ENCODE data around the gene SNX9. TPM values are rescaled to one million over a fixed set of nuclear protein-coding genes. Genes with fewer than 3 reads are reported as not detected.

The SNX9 gene
- total and polyA plus RNA-seq, 2 of the 4 experiments (the other 2 are of a cell fraction): 35.3 to 41.2 TPM

DNA sequence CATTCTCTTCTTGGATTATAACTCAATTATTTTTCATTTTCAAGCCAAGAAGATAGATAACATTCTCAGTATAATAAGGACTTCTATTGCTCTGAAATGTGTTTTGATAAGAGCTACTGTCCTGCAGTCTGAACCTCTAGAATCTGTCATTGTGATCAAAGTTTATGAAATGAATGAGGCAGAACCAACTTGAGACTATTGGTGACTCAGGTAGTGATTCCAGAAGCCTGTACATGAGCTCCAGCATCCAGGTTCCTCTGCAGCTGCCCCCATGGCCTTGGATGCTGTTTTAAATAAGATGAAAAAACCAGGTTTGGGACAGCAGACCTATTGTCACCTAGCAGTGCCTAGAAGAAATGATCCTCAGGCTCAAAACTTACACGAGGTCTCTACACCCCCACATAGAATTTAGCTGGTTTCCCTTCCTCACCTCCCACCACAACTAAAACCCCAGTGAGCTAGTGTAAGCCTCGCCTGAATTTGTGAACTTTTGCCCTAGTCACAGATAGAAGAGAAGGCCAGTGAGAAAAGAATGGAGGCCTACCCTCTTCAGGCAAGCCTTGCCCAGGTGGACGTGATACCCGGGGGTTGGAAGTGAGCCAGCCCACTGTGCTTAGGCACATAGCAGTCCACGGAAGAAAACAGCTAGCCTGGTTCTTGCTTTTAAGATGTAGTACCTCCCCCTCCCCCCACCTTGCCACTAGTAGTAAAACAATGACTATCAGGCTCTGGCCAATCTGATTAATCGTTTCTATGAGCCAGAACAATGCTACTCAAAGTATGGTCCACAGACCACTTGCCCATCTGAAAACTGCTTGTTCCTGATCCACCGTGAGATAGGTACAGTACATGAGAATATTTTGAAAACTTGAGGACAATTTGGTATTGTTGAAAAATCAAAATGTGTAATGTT is 85.6 kb downstream of the SNX9 start:
- no peak overlapping the region for H3K23ac ChIP-seq (ENCODE audit: low read depth, low read length)
- H3K4me2 ChIP-seq (ENCODE audit: low read depth, low read length): no peak overlapping the region
- H3K9me3 ChIP-seq (ENCODE audit: control insufficient read depth, insufficient read depth, low read length): no peaks in the 10 kb centered on the region
- no peak overlapping the region for H2BK120ac ChIP-seq (ENCODE audit: low read depth, low read length)
- no peak overlapping the region for H2AK9ac ChIP-seq (replicated peaks; ENCODE audit: low read depth, low read length, poor library complexity)
- H3K27me3 ChIP-seq (ENCODE audit: control insufficient read depth, insufficient read depth, low read length): no peaks in the 10 kb centered on the region
- BruUV-seq (replicated peaks): no TSS peak
- in situ Hi-C loops (cut with MboI; ENCODE audit: low sequenced_read_pairs): no loop called here
- H4K20me1 ChIP-seq (ENCODE audit: insufficient read depth, low read length): peaks cover 14% of the 10 kb centered on the region; the same call in 1 of the 2 replicates
- DNase-seq: no peak
- no peak overlapping the region for H2BK15ac ChIP-seq (ENCODE audit: low read depth, low read length)
- H4K8ac ChIP-seq (ENCODE audit: low read depth in 2 of 2, low read length in 2 of 2): no peak overlapping the region
- no peak overlapping the region for H3K4me3 ChIP-seq (ENCODE audit: insufficient read depth, low read depth, low read length)
- ChIA-PET CTCF (no interaction called here), POLR2A (ENCODE audit: unreplicated experiment) (no interaction called here)
- no peak overlapping the region for H3K9ac ChIP-seq (ENCODE audit: low read depth, low read length)
- TF ChIP-seq, protein P1, sequence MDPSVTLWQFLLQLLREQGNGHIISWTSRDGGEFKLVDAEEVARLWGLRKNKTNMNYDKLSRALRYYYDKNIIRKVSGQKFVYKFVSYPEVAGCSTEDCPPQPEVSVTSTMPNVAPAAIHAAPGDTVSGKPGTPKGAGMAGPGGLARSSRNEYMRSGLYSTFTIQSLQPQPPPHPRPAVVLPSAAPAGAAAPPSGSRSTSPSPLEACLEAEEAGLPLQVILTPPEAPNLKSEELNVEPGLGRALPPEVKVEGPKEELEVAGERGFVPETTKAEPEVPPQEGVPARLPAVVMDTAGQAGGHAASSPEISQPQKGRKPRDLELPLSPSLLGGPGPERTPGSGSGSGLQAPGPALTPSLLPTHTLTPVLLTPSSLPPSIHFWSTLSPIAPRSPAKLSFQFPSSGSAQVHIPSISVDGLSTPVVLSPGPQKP (IDR thresholded peaks at IDR 0.05; ENCODE audit: borderline replicate concordance, low read depth, low read length): no peak
- TF ChIP-seq RAD21 (IDR thresholded peaks at IDR 0.05; ENCODE audit: low read length) (no peak), NFE2L2 (IDR thresholded peaks at IDR 0.05; ENCODE audit: low read depth, low read length) (no peak), MXI1 (IDR thresholded peaks at IDR 0.05; ENCODE audit: borderline replicate concordance, low read depth, low read length) (no peak), RCOR1 (IDR thresholded peaks at IDR 0.05; ENCODE audit: insufficient replicate concordance, low read length) (no peak), CHD1 (IDR thresholded peaks at IDR 0.05; ENCODE audit: low read depth, low read length) (no peak), SMC3 (IDR thresholded peaks at IDR 0.05; ENCODE audit: low read depth, low read length) (no peak), POLR2A (IDR thresholded peaks at IDR 0.05; ENCODE audit: low read depth, low read length) (no peak), MAZ (IDR thresholded peaks at IDR 0.05; ENCODE audit: borderline replicate concordance, low read depth, low read length) (no peak), BHLHE40 (IDR thresholded peaks at IDR 0.05; ENCODE audit: low read depth, low read length) (no peak)
- TF ChIP-seq, protein P2, sequence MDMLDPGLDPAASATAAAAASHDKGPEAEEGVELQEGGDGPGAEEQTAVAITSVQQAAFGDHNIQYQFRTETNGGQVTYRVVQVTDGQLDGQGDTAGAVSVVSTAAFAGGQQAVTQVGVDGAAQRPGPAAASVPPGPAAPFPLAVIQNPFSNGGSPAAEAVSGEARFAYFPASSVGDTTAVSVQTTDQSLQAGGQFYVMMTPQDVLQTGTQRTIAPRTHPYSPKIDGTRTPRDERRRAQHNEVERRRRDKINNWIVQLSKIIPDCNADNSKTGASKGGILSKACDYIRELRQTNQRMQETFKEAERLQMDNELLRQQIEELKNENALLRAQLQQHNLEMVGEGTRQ (IDR thresholded peaks at IDR 0.05; ENCODE audit: low read depth, low read length): no peak
- ATAC-seq (ENCODE audit: low read depth): no peak
- dilution Hi-C loops (cut with HindIII; ENCODE audit: low sequenced_read_pairs, unreplicated experiment): no loop called here
- no peak overlapping the region for H2AK5ac ChIP-seq (ENCODE audit: low read depth, low read length)
- H3K36me3 ChIP-seq (ENCODE audit: control insufficient read depth, insufficient read depth, low read length): peaks cover 30% of the 10 kb centered on the region
- no peak overlapping the region for H2BK20ac ChIP-seq (ENCODE audit: low read depth, low read length)
- no peak overlapping the region for H2BK5ac ChIP-seq (ENCODE audit: low read depth, low read length, poor library complexity, severe bottlenecking)
- no peak overlapping the region for H4K91ac ChIP-seq (ENCODE audit: insufficient read depth, low read depth, low read length)
- no peak overlapping the region for H3K14ac ChIP-seq (replicated peaks; ENCODE audit: low read depth, low read length)
- H3K18ac ChIP-seq (ENCODE audit: low read depth, low read length): no peak overlapping the region
- H2AFZ ChIP-seq (replicated peaks; ENCODE audit: low read length, poor library complexity): no peak overlapping the region
- H3K4me1 ChIP-seq (ENCODE audit: control insufficient read depth, insufficient read depth, low read length): peaks cover 7% of the 10 kb centered on the region
- H3K9me1 ChIP-seq (ENCODE audit: insufficient read depth, low read length): peaks cover 3% of the 10 kb centered on the region; the same call in 1 of the 2 replicates
- WGBS, 2 experiments (ENCODE audit: extremely low coverage in 2 of 2, insufficient read length in 1 of 2): no CpG with 5 or more reads among the region's 7 CpGs
- no peak overlapping the region for H4K5ac ChIP-seq (ENCODE audit: low read depth, low read length)
- no peak overlapping the region for H3K27ac ChIP-seq (ENCODE audit: insufficient read depth, low read length)
- peaks cover 7 to 44% of the 10 kb centered on the region in 2 experiments for H3K79me1 ChIP-seq (ENCODE audit: low read depth in 1 of 2, low read length in 2 of 2)
- intact Hi-C loops (cut with micrococcal nuclease): no loop called here
- H3K4ac ChIP-seq (ENCODE audit: low read depth, low read length): no peak overlapping the region
- no peak overlapping the region for H3K56ac ChIP-seq (ENCODE audit: extremely low read depth, insufficient read depth, low read length)

Data from IMR-90 (cell line).